Measurements from ENCODE around the gene SLC10A2.
"Not testable (repeated sequence)": the region's sequence is repeated elsewhere in the genome, so short reads cannot be mapped to it uniquely, and the experiment has no call there.

SLC10A2 gene, protein sequence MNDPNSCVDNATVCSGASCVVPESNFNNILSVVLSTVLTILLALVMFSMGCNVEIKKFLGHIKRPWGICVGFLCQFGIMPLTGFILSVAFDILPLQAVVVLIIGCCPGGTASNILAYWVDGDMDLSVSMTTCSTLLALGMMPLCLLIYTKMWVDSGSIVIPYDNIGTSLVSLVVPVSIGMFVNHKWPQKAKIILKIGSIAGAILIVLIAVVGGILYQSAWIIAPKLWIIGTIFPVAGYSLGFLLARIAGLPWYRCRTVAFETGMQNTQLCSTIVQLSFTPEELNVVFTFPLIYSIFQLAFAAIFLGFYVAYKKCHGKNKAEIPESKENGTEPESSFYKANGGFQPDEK

DNA sequence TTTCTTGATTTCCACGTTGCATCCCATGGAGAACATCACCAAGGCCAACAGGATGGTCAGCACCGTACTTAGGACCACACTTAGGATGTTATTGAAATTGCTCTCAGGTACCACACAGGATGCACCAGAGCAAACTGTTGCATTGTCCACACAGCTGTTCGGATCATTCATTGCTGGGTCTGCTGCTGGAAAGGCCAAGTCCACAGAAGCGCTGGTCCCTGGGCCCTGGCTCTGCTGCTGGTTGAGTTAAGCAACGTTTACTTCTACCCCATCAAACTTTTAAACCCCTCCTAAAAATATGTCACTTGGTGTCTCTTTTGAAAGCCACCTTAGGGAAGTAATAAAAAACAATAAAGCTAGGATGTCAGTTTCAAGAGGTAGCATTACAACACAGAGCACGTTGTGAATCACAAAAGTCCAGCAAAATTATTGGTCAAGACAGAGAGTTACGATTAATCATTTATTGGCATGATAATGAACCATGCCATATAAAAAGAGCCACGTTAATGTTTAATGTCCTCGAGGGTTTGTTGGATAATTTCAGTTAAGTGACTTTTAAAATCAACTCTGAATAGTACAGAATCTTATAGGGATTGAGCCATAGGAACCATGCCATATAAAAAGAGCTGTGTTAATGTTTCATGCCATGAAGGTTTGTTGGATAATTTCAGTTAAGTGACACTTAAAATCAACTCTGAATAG is at the start of gene SLC10A2:
Gene SLC10A2, minus strand, starts transcription at position 339 of the 702 bp plus-strand sequence. Its CDS starts 168 bp downstream, at position 171.
- no peak for DNase-seq

DNA sequence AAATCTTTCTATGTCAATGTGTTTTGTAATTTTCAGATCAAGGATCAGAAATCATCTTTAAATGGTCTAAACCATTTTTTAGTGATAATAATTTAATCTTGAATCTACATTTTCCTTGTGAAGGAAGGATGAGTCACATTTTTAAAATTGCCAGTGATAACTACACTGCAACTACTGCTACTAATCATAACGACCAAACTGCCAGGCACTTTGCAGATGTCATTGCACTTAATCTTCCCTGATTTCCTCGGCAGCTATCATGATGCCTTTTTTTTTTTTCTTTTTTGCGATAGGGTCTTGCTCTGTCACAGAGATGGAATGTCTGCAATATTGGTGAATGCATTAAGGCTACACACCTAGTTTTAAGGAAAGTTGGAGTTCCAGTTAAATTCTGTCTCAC is 41.4 kb upstream of the SLC10A2 start:
- no peak for DNase-seq

DNA sequence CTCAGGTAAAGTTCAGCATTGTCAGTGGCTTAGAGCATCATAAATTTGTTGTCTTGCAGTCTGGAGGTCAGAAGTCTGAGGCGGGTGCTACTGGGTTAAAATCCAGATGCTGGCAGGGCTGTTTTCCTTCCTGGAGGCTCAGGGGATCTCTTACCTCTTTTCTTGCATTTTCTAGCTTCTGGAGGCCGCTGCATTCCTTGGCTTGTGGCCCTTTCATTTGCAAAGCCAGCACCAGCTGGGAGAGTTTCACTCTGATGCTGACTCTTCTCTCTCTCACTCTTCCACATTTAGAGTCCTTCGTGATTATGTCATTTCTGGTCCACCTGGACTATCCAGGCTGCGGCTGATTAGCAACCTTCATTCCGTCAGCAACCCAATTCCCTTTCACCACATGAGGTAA is 38.1 kb upstream of the SLC10A2 start:
- no peak for DNase-seq

DNA sequence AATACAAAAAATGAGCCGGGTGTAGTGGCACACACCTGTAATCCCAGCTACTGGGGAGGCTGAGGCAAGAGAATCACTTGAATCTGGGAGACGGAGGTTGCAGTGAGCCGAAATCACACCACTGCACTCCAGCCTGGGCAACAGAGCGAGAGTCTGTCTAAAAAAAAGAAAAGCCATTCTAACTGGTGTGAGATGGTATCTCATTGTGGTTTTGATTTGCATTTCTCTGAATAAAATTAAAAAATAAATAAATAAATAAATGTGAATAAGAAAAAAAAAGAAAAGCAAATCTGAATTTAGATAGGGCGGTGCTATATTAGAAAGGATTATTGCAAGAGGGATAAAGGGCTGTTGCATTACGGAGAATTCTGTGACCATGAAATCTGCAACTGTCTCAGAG is 37.2 kb upstream of the SLC10A2 start:
- DNase-seq = not testable (repeated sequence)

DNA sequence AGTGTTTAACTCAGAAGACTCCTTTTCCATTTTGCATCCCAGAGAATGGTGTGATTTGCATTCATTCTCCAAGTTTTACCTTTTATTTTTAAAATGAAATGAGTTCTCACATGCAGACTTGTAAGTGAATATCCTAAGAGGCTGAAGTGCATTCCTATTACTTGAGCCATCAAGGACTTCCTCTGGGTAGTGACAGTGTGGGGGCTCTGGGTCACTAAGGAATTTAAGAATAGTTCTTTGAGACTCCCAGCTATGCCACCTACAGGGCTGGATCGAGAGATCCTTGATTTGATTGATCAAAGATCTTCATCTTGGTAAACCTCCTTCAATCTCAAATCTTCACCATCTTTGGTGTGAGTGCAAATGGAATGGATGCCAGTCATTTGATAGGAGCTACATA is 36.3 kb upstream of the SLC10A2 start:
- DNase-seq = no peak

DNA sequence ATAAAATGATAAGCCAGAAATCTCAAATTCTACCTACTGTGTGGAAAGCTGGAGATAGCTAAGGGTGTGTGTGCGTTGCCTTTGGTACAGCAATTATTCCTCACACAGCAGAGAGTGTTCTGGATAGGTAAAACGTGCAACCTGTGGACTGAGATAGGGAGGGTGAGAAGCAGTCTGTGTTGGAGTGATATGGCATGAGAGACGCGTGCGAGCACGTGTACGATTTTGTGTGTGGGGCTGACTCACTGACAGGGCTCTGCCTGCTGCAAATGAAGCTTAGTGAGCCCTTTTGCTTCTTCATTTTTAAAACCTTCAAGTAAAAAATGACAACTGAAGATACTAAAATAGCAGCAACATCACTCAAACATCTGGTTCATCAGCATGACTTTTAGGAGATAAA is 35.7 kb upstream of the SLC10A2 start:
- DNase-seq = no peak

DNA sequence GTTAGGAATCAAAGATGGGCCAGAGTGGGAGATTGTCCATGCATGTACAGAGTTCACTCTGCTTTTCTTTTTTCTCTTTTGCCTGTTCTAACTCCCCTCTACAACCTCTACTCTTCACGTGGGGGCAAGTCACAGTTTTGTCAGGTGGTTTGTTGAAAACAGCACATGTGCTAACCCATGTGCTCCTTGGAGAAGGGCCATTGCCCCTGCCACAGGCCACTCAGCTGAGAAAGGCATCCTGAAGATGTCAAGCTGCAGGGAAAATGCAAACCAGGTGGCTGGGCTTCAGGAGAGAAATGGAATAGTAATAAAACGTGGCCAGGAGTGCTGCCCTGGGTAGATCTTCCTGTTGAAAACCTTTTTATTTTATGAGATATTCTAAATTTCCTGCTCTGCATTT is 35.3 kb upstream of the SLC10A2 start:
- DNase-seq = no peak

DNA sequence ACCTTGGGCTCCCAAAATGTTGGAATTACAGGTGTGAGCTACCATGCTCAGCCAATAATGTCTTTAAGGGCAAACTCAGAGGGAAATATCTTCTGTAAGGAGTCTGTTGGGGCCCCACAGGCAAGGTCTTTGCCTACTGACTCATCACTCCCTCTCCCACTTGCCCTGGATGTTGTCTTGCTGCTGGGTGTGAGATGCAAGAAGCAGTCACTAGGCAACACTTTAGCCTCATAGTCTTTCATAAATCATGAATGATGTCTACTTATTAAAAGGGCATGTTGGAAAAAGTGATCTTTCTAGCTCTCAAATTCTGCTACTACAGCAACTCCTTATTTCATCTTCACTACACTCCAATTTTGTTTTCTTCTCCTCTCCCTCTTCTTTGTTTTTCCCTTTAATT is 34.6 kb upstream of the SLC10A2 start:
- DNase-seq = no peak

DNA sequence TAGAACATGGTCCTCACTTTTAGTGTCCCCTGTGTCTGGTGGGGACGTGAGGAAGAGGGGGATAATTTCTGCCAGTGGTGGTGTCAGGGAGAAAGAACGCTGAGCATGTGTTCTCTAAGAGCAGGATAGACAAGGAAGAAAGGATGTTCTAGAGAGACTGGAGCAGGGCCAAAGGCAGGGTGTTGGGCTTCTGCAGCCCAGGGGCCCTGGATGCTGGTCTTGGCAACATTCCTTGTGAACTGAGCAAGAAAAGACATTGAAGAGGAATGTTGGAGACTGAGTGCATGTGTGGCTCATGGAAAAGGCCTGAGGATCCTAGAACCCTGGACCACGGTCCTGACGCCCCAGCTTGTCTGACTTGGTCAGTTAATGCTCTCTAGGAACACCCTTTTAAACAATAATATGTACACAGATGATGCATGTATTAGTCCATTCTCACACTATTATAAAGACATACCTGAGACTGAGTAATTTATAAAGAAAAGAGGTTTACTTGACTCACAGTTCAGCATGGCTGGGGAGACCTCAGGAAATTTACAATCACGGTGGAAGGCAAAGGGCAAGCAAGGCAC is 33.6 kb upstream of the SLC10A2 start:
- no peak for DNase-seq

DNA sequence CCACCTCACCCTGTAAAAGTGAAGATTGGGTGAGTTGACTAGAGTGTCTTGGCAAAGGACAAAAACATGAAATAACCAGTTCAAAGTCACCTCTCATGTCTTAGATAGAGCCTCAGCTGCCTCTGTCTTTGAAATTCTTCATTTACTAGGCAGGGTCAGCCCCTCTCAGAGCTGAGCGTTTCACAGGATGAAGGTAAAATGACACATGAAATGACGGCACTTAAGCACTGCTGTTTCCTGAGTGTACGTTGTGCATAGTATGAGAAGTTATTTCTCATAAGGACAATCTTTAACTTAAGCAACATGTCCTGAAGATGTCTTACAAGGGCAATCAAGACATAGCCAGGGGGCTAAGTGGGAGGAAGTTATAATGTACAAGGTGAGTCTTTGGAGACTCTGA is 32.3 kb upstream of the SLC10A2 start:
- no peak for DNase-seq

DNA sequence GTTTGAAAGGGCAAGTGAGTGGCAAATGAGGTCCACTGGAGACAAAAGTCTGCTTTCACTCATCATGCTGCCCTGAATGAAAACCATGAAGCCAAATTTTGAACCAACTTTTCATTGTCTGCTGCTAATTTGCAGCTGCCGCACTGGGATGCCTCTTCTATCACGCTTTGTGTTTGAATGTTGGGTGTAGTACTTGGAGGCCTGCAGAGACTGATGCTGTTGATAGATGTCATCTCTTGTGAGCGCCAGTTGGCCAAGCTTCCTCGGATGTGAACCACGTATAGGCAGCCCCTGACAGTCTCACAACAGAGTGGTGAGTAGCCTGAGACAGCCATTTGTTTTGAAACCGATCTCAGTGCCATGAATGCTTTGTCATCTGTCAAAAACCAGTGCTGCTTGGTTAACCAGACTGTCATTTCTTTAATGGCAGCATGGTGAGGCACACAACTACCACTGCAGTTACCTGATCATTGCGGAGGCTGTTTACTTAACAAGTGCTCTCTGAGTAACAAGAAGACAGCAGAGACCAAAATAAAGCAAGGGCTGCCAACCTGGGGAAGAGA is 31.2 kb upstream of the SLC10A2 start:
- no peak for DNase-seq

DNA sequence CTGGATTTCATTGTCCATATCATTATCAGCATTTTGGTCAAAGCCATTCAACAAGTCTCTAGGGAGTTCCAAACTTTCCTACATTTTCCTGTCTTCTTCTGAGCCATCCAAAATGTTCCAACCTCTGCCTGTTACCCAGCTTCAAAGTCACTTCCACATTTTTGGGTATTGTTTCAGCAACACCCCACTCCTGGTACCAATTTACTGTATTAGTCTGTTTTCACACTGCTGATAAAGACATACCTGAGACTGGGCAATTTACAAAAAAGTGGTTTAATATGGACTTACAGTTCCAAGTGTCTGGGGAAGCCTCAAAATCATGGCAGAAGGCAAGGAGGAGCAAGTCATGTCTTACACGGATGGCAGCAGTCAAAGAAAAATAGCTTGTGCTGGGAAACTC is 27.4 kb upstream of the SLC10A2 start:
- DNase-seq = not testable (repeated sequence)

DNA sequence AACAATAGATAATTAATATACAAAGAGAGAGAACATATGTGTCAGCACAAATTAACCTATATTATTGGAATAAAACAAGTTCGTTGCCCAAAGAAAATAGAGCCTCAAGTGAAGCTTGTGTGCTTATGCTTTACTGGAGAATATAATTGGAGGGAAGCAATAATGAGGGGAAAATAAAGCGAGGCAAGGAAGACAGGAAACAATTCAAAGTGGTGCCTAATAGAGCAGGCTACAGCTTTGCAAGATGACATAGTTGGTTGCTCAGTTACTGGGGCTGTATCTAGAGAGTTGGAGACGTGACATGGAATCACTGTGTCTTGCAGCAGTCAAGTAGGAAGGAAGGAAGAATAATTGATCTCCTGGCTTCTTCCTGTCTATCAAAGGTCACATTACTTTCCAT is 21.1 kb upstream of the SLC10A2 start:
- DNase-seq = no peak

DNA sequence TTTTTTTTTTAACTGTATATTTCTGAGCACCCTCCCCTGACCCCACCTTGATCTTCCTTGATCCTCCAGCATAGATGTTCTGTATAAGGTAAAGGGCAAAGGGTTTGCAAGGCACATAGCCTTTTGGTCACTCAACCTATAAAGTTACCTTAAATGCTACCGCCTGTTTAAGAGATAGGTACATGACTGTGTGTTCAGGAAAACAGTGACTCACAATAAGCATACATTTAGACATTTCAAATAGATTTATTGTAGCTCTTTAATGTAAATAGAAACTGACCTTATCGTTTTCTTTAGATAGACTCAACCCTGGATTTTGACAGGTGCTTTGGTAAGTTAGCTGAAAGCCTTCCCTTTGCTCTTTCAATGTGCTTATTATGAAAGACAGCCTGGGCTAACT is 15.2 kb upstream of the SLC10A2 start:
- no peak for DNase-seq

DNA sequence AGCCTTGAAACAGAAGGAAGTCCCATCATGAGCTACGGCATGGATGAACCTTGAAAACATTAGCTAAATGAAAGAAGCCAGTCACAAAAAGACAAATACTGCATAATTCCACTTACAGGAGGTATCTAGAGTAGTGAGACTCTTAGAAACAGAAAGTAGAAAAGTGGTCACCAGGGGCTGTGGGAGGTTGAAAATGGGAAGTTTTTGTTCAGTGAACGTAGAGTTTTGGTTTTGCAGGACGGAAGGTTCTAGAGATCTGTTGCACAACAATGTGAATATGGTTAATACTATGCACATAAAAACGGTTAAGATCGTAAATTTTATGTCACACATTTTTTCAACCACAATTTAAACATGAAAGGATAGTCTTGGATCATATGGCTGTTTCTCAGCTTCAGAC is 11.9 kb upstream of the SLC10A2 start:
- DNase-seq = no peak

DNA sequence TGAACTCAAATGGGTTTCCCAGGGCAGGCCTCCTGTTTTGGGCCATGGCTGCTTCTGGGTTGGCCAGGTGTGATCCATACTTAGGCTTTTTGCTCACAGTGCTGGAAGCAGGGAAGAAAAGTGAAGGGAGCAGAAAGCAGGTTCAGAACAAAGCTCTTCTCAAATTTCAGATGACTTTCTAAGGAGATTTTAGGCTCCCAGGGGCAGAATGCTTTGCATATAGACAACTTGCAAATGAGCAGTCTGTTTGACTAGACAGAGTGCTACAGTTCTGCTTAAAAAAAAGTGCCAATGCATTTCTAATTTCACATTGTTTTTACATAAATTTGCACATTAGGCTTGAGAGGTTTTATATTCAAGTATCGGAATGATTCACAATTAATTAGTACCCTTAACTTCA is 2.6 kb upstream of the SLC10A2 start:
- no peak for DNase-seq

DNA sequence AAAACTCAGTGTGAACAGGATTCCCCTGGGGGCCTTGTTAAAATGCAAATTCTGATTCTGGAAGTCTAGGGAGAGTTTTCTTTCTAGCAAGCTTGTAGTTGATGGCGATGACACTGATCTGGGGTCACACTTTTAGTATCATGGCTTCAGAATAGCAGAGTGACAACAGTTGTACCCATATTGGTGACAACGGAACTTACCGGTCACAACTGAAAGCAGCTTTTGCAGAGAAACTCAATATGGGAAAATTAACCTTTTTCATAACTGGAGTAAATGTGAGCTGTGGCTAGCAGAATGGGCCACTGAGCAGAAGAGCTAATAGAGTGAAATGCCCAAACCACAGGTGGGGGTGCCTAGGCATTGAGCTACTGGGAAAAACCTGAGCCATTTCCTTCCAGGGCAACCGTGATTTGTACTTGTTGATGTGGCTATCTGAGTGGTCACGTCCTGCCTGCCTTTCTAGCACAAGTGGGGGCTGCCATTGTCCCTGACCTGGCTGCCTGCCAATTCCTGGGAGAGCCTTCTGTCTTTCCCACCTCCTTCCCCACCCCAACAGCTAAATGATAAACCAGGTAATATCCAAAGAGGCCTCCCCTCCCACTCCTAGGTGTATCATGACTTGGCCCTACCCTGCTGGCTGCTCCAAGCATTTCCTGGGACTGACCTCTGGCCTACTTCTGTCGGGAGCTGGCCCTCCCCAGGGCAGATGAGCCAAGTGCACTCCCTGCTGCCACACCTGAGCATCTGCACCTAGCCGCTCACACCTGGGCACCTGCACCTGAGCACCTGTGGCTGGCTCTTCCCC is 1.7 kb upstream of the SLC10A2 start:
- DNase-seq = no peak

DNA sequence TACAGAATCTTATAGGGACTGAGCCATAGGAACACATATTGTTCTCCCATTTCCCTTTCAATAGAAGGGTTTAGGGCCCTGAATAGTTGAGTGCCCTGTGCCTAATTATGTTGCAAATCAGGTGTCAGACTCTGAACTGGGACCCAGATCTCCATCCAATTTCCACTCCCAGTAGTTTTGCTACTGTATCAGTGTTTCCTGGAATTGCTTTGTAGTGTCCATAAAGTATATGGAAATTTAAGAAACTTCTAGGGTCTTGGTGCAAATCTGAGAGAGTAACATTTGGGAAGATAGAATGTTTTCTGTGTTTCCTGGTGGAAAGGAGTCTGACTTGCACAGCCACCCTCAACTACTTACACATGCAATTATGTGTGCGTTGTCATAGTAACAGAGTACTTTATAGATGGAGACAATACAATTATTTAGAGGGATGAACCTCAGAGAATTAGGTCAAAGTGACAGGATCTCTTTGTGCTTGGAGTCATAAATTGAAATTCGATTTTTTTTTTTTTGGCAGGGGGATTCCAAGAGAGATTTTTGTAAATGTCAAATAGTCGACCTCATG is 646 bp upstream of the SLC10A2 start:
- DNase-seq = no peak

DNA sequence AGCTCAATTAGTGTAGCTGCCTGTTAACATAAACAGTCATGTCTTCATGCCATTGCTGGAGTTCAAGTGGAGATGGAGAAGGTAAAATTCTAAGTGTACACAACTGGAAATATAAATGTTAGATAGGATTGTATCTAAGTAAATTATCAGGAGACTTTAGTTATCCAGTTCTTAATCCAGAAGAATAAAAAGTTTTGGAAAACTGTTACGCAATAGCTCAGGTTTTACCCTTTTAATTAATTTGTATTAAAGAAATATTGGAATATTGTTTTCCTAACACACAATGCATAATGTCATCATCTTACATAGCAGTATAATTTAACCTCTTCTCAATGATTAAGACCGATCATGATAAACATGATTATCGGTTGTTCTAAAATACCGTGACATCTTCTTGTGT is 2.8 kb downstream of the SLC10A2 start:
- DNase-seq = no peak

DNA sequence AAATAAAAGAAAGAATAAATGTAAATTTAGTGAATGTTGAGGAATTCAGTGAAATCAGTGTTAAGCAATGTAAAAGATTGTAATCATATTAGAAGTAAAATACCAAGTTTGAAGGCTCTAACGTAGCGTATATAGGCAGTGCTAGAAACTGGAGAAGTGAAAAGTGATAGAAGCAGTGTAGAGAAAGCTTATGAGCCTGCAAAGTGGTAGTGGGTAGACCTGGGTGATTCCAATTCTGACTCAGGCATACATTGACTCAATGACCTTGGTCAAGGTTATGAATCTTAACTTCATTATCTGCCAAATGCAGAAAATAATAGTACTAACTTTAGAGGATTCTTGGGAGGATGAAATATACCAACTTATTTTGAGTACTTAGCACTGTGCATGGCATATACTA is 4.1 kb downstream of the SLC10A2 start:
- DNase-seq = no peak

DNA sequence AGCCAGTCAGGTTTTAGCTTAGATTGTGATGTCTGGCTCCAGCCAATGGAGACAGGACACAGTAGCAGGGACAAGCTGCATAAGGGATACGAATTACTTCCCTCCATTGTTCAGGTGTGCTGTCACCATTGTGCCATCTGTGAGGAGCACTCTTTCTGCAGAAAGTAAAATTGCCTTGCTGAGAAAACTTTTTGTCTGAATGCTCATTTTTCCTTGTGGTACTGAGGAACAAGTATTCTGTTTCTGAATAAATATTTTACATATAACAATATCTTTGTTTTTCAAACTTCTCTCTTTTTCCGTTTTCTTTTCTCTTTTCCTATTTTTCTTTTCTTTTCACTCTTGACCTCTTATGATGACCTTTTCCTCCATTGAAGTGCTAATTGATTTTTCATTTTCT is 10.2 kb downstream of the SLC10A2 start:
- DNase-seq = no peak

DNA sequence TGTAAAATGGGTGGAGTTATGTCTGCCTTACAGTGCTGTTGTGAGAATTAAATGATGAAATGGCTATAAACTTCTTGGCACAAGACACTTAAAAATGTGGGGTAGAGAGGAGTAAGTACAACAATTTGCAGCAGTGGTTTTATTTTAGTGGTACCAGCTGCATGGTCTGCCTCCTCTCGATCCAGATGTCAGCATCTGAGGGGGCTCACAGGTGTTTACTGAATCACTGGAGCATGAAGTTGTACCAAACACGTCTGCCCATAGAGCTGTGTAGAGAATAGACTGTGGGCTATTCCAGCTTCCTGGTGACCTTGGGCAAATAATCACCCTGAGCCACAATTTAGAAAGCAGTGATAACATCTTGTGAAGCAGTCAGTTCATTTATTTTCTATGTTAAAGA is 11.1 kb downstream of the SLC10A2 start:
- DNase-seq = no peak

DNA sequence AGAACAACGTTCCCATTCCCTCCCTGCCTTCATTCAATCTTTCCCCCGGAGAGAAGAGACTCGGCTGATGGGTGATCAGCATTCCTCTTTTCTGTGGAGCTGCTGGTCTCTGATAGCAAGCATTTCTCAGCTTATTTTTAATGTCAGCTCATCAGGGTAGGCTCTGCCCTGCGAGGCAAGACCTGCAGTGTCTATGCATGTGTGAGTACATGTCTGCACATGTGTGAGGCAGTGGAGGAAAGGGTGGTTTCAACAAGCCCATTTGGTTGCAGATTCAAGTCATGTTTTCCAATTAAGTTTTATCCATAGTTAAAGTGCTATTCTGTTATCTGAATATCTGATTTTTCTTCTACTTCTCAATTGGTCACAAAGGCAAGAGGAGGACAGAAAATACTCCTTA is 19.5 kb downstream of the SLC10A2 start:
- no peak for DNase-seq
